Neural crest cell (in vitro differentiated cells): ENCODE data around the gene FBXW8. TPM values are rescaled to one million over a fixed set of nuclear protein-coding genes. Genes with fewer than 3 reads are reported as not detected.
A peak's percentile ranks its signal among the peaks of the same experiment; 100 is the strongest.

Experiments
- DNase-seq: peaks from one replicate; pipeline ENCODE4 v3.0.0; 2021; ENCODE audit warnings: low read depth, mixed read lengths, low spot score
- H3K27ac Mint-ChIP-seq: one replicate; pipeline ENCODE4 v1.8.0; 2021; ENCODE audit warnings: mild to moderate bottlenecking, mixed read lengths; ENCODE audit not compliant: unreplicated experiment
- H3K27me3 Mint-ChIP-seq: 2 replicates; pipeline ENCODE4 v1.8.0; 2021; ENCODE audit warnings: low read depth, mild to moderate bottlenecking, mixed read lengths
- H3K36me3 Mint-ChIP-seq: 2 replicates; pipeline ENCODE4 v1.8.0; 2021; ENCODE audit warnings: low read depth, mild to moderate bottlenecking, mixed read lengths
- H3K4me1 Mint-ChIP-seq: 2 replicates; pipeline ENCODE4 v1.8.0; 2021; ENCODE audit warnings: mixed read lengths
- H3K4me3 Mint-ChIP-seq: one replicate; pipeline ENCODE4 v1.8.0; 2021; ENCODE audit warnings: mild to moderate bottlenecking, mixed read lengths
- H3K9me3 Mint-ChIP-seq: 2 replicates; pipeline ENCODE4 v1.8.0; 2021; ENCODE audit warnings: mixed read lengths
- CTCF ChIP-seq: fragments of 200-600 bp; sonication (generic); conservative IDR thresholded peaks from 2 replicates; pipeline ENCODE4 v1.5.0; 2021; ENCODE audit warnings: antibody characterized with exemption, mild to moderate bottlenecking
- total RNA-seq: library from RNA; stranded (reverse); gene quantifications from 2 replicates; pipeline ENCODE4 v1.2.1, GENCODE V29; 2021

Gene FBXW8
- total RNA-seq, 1 donor from 2014 or later, result 34.8 TPM

GRCh38 chr12:116926283-116927243 lies 15.8 kb downstream of the FBXW8 start:
- Mint-ChIP-seq H3K9me3 (no peaks in the 10 kb centered on the region), H3K27me3 (no peaks in the 10 kb centered on the region), H3K4me3 (no peak overlapping the region), H3K4me1 (no peaks in the 10 kb centered on the region), H3K36me3 (peaks cover 13% of the 10 kb centered on the region), H3K27ac (no peak overlapping the region)
- TF ChIP-seq CTCF, result no peak
- DNase-seq, result no peak

GRCh38 chr12:116927244-116927940 lies 16.6 kb downstream of the FBXW8 start:
- DNase-seq, result no peak

GRCh38 chr12:116928504-116928903 lies 17.8 kb downstream of the FBXW8 start:
- H3K9me3 Mint-ChIP-seq, result no peaks in the 10 kb centered on the region
- no peak for TF ChIP-seq CTCF
- H3K4me3 Mint-ChIP-seq, result no peak overlapping the region
- H3K4me1 Mint-ChIP-seq, result no peaks in the 10 kb centered on the region
- H3K27ac Mint-ChIP-seq, result no peak overlapping the region
- peaks cover 16% of the 10 kb centered on the region for H3K36me3 Mint-ChIP-seq
- no peaks in the 10 kb centered on the region for H3K27me3 Mint-ChIP-seq
- no peak for DNase-seq

More at GRCh38 chr12:116927244-116927940, 16.6 kb downstream of the FBXW8 start:
- no peak overlapping the region for H3K4me3 Mint-ChIP-seq
- no peak overlapping the region for H3K27ac Mint-ChIP-seq
- H3K27me3 Mint-ChIP-seq, result no peaks in the 10 kb centered on the region
- peaks cover 16% of the 10 kb centered on the region for H3K36me3 Mint-ChIP-seq
- no peaks in the 10 kb centered on the region for H3K9me3 Mint-ChIP-seq
- H3K4me1 Mint-ChIP-seq, result no peaks in the 10 kb centered on the region
- no peak for TF ChIP-seq CTCF

GRCh38 chr12:116929885-116930284 lies 19.1 kb downstream of the FBXW8 start:
- no peak for TF ChIP-seq CTCF
- Mint-ChIP-seq H3K27me3 (no peaks in the 10 kb centered on the region), H3K36me3 (peaks cover 16% of the 10 kb centered on the region), H3K4me3 (no peak overlapping the region), H3K27ac (no peak overlapping the region), H3K4me1 (peaks cover 5% of the 10 kb centered on the region), H3K9me3 (no peaks in the 10 kb centered on the region)
- no peak for DNase-seq

- H3K4me1 Mint-ChIP-seq, result peaks cover 5% of the 10 kb centered on the region
- no peak for TF ChIP-seq CTCF
- no peaks in the 10 kb centered on the region for H3K9me3 Mint-ChIP-seq
- DNase-seq, result no peak
- H3K27ac Mint-ChIP-seq, result peak overlapping the region; percentile 45
- H3K27me3 Mint-ChIP-seq, result no peaks in the 10 kb centered on the region
- H3K36me3 Mint-ChIP-seq, result peaks cover 26% of the 10 kb centered on the region
- no peak overlapping the region for H3K4me3 Mint-ChIP-seq
These were observed 20.9 kb downstream of the FBXW8 start for GRCh38 chr12:116931665-116932064.
